Measurements from ENCODE around the gene DNHD1. TPM values are rescaled to one million over a fixed set of nuclear protein-coding genes. Genes with fewer than 3 reads are reported as not detected.

The DNHD1 gene
- total and polyA plus RNA-seq, 2 of the 4 experiments (the other 2 are of a cell fraction) = 1.8 to 3.6 TPM

- TF ChIP-seq ELK1 (IDR thresholded peaks at IDR 0.05; ENCODE audit: borderline replicate concordance, low read depth, low read length) = no peak
- TF ChIP-seq BHLHE40 (IDR thresholded peaks at IDR 0.05; ENCODE audit: low read depth, low read length) = no peak
Measured at GRCh38 chr11:6616596-6617250, 119.6 kb downstream of the DNHD1 start (continued).

GRCh38 chr11:6617315-6617781 lies 120.3 kb downstream of the DNHD1 start:
- peak overlapping the region; percentile 61 for H4K91ac ChIP-seq (ENCODE audit: insufficient read depth, low read depth, low read length)
- H3K9ac ChIP-seq (ENCODE audit: low read depth, low read length) = no peak overlapping the region
- ChIA-PET POLR2A (ENCODE audit: unreplicated experiment) (interaction anchor here (1.1 kb wide), 1 partner anchor 9 kb away, joined by 4 read pairs; no protein-coding TSS in a partner anchor), CTCF (interaction anchor here (1.0 to 2.4 kb wide), 5 partner anchors 32 to 80 kb away, joined by 3 to 17 read pairs (median 3); partner anchors contain the start of gene MRPL17)
- intact Hi-C loops (cut with micrococcal nuclease) = loop anchor here (5.0 kb wide), 1 partner anchor 140 kb away; no protein-coding TSS in a partner anchor
- WGBS, 2 experiments (ENCODE audit: extremely low coverage in 2 of 2, insufficient read length in 1 of 2) = 83% methylated on average over 1 of the region's 5 CpGs; no CpG with 5 or more reads in 1 of the 2 experiments
- H3K4me2 ChIP-seq (ENCODE audit: low read depth, low read length) = peak overlapping the region; percentile 91
- peak overlapping the region; percentile 30 for H3K27ac ChIP-seq (ENCODE audit: insufficient read depth, low read length)
- no TSS peak for BruUV-seq (replicated peaks)
- peaks cover 24% of the 10 kb centered on the region; the same call in 1 of the 2 replicates for H3K36me3 ChIP-seq (ENCODE audit: control insufficient read depth, insufficient read depth, low read length)
- H2BK15ac ChIP-seq (ENCODE audit: low read depth, low read length) = 0 out of 3 replicates have a peak overlapping the region, but pooled peaks have one; percentile 40
- H3K4me3 ChIP-seq (ENCODE audit: insufficient read depth, low read depth, low read length) = no peak overlapping the region
- H2BK20ac ChIP-seq (ENCODE audit: low read depth, low read length) = 0 out of 2 replicates have a peak overlapping the region, but pooled peaks have one; percentile 9
- peaks cover 9 to 57% of the 10 kb centered on the region in 2 experiments for H3K79me1 ChIP-seq (ENCODE audit: low read depth in 1 of 2, low read length in 2 of 2)
- no peaks in the 10 kb centered on the region for H3K9me3 ChIP-seq (ENCODE audit: control insufficient read depth, insufficient read depth, low read length)
- H2BK5ac ChIP-seq (ENCODE audit: low read depth, low read length, poor library complexity, severe bottlenecking) = peak overlapping the region; percentile 39
- H3K4me1 ChIP-seq (ENCODE audit: control insufficient read depth, insufficient read depth, low read length) = peaks cover 9% of the 10 kb centered on the region
- peak overlapping the region; percentile 75 for H3K4ac ChIP-seq (ENCODE audit: low read depth, low read length)
- dilution Hi-C loops (cut with HindIII; ENCODE audit: low sequenced_read_pairs, unreplicated experiment) = no loop called here
- no peak overlapping the region for H3K56ac ChIP-seq (ENCODE audit: extremely low read depth, insufficient read depth, low read length)
- in situ Hi-C loops (cut with MboI; ENCODE audit: low sequenced_read_pairs) = loop anchor here (5.0 kb wide), 1 partner anchor 65 kb away; the partner anchor contains the start of gene MRPL17
- no peak overlapping the region for H4K5ac ChIP-seq (ENCODE audit: low read depth, low read length)
- H3K18ac ChIP-seq (ENCODE audit: low read depth, low read length) = no peak overlapping the region
- no peaks in the 10 kb centered on the region for H3K27me3 ChIP-seq (ENCODE audit: control insufficient read depth, insufficient read depth, low read length)
- H2AK5ac ChIP-seq (ENCODE audit: low read depth, low read length) = peak overlapping the region; percentile 55
- H3K23ac ChIP-seq (ENCODE audit: low read depth, low read length) = 0 out of 2 replicates have a peak overlapping the region, but pooled peaks have one; percentile 3
- ATAC-seq (ENCODE audit: low read depth) (no peak), DNase-seq (no peak)
- H3K9me1 ChIP-seq (ENCODE audit: insufficient read depth, low read length) = peaks cover 19% of the 10 kb centered on the region
- H4K20me1 ChIP-seq (ENCODE audit: insufficient read depth, low read length) = peaks cover 10% of the 10 kb centered on the region
- peak overlapping the region; percentile 16; the same call in 1 of the 2 replicates for H3K14ac ChIP-seq (replicated peaks; ENCODE audit: low read depth, low read length)
- H4K8ac ChIP-seq (ENCODE audit: low read depth in 2 of 2, low read length in 2 of 2) = peak overlapping the region in 1 of 2 experiments; percentile 32; a peak in 1 of 4 replicates
- peak overlapping the region; percentile 58 for H2AK9ac ChIP-seq (replicated peaks; ENCODE audit: low read depth, low read length, poor library complexity)
- H2BK120ac ChIP-seq (ENCODE audit: low read depth, low read length) = peak overlapping the region; percentile 30; the same call in 1 of the 2 replicates
- 0 out of 2 replicates have a peak, but pooled peaks have one; percentile 37 for TF ChIP-seq CEBPB (IDR thresholded peaks at IDR 0.05; ENCODE audit: low read depth, low read length)
- no peak for TF ChIP-seq CTCF (conservative IDR thresholded peaks at IDR 0.05; ENCODE audit: low read depth, low read length)
- TF ChIP-seq CHD1 (IDR thresholded peaks at IDR 0.05; ENCODE audit: low read depth, low read length) = no peak
- no peak for TF ChIP-seq MAZ (IDR thresholded peaks at IDR 0.05; ENCODE audit: borderline replicate concordance, low read depth, low read length)
- no peak for TF ChIP-seq ELK1 (IDR thresholded peaks at IDR 0.05; ENCODE audit: borderline replicate concordance, low read depth, low read length)
- no peak overlapping the region for H2AFZ ChIP-seq (replicated peaks; ENCODE audit: low read length, poor library complexity)
